Measurements from ENCODE around the gene DNAH1. TPM values are rescaled to one million over a fixed set of nuclear protein-coding genes. Genes with fewer than 3 reads are reported as not detected.
"Not testable (repeated sequence)": the region's sequence is repeated elsewhere in the genome, so short reads cannot be mapped to it uniquely, and the experiment has no call there.

Gene DNAH1
- total RNA-seq, 1 experiment from 2014 or later: 3.3 TPM

DNA sequence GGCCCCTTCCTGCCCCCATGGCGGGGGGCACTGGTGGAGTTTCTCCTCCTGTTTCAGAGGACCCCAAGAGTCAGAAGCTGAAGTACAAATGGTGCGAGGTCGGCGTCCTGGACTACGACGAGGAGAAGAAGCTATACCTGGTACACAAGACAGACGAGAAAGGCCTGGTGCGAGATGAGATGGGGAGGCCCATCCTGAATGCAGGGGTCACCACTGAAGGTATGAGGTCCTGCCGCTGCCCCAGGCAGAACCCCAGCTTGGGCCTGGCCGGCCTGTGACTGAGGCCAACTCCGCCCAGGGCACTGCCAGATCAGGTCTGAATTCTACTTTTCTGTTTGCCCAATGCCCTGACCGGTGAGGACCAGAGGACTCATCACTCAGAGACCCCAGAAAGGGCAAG is 15.0 kb downstream of the DNAH1 start:
- no peak for DNase-seq (ENCODE audit: extremely low read depth, low read depth)

DNA sequence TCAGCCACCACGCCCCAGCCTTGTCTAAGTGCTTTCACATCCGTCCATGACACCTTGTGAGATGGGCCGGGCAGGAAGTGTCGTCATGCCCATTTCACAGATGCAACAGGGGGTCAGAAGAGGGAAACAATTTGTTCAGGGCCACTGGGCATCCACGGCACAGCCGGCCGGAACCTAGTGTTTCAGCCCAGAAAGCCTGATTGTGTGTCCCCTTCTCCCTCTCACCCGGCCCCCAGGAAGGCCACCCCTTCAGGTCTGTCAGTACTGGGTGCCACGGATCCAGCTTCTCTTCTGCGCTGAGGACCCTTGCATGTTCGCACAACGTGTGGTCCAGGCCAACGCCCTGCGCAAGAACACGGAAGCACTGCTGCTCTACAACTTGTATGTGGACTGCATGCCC is 15.8 kb downstream of the DNAH1 start:
- no peak for DNase-seq (ENCODE audit: extremely low read depth, low read depth)

DNA sequence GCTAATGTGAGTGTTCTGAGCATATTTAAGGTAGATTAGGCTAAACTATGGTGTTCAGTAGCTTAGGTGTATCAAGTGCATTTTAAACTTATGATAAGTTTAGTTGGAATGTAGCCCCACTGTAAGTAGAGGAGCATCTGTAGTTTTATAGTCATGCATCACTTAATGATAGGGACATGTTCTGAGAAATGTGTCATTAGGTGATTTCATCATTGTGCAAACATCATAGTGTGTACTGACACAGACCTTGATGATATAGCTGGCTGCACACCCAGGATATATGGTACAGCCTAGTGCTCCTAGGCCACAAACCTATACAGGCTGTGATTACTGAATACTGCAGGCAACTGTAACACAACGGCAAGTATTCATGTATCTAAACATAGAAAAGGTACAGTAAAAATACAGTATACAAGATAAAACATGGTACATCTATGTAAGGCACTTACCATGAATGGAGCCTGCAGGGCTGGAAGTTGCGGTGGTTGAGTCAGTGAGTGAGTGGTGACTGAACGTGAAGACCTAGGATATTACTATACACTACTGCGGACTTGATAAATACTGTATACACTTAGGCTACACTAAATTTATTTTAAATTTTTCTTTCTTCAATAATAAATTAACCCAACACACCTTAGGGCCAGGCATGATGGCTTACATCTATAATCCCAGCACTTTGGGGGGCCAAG is 17.9 kb downstream of the DNAH1 start:
- no peak for DNase-seq (ENCODE audit: extremely low read depth, low read depth)

DNA sequence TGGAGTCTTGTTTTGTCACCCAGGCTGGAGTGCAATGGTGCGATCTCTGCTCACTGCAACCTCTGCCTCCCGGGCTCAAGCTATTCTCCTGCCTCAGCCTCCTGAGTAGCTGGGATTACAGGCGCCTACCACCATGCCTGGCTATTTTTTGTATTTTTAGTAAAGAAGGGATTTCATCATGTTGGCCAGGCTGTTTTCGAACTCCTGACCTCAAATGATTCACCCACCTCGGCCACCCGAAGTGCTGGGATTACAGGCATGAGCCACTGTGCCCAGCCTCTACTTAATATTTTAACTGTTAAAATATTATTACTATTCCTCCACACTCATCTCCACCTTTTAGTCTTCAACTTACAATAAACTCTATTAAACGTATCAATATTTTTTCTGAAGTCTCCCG is 22.0 kb downstream of the DNAH1 start:
- not testable (repeated sequence) for DNase-seq (ENCODE audit: extremely low read depth, low read depth)

DNA sequence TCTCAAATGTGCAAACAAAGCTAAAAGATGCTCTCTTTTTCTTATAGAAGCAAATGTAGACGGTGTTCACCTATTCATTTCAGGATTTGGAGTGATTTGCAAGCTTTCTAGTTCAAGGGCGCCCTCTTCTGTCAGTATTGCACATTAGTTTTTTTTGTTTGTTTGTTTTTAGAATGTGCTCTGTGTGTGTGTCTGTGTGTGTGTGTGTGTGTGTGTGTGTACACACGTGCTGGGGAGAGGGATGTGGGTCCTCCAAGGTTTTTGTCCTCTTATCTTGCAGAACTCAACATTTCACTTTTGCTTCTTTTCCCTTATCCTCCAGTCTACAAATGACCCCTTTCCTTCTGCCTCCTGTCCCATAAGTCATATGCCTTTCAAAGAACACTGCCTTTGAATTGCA is 23.5 kb downstream of the DNAH1 start:
- DNase-seq (ENCODE audit: extremely low read depth, low read depth): peak; percentile 69

DNA sequence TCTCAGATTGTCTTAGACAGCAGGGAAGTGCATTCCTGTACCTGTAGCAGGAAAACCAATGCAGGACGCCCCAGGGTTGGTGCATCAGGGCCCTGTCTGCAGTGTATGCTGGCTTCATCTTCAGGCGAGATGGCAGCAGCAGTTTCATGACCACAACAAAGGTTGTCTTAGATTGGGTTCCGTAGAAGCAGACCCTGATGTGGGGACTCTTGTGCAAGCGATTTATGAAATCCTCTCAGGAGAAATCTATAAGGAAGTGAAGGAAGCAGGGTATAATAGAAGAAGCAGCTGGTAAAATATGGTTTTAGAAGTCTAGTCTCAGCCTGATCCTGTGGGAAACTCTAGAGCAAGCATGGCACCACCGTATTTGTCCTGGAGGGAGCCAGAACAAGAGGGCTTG is 25.0 kb downstream of the DNAH1 start:
- DNase-seq (ENCODE audit: extremely low read depth, low read depth): no peak

DNA sequence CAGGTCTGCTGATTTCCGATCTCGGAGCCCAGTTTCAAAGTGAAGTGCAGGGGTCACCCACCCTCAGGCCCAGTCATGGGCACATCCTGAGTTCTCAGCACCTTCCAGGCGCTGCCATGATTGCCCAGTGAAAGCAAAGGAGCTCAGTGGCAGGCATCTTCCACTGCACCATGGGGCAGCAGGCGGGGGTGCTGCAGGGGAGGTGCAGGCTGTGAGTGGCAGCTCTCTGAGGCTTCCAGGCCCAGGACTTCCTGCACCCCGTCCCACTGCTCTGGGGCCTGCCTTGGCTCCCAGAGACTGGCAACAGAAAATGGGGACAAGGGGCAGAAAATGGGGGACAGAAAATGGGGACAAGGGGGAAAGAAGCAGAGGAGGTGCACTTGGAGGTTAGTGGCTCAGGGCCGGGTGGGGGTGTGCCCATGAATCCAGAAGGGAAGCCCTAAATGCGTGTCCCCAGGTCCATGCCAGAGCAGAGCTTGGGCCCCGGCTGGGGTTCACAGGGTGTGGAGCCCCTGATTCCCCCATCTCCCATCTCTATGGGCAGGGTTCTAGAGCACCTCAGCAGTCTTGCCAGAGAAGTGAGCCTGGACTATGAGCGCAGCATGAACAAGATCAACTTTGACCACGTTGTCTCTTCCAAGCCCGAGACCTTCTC is 28.0 kb downstream of the DNAH1 start:
- no peak for DNase-seq (ENCODE audit: extremely low read depth, low read depth)

DNA sequence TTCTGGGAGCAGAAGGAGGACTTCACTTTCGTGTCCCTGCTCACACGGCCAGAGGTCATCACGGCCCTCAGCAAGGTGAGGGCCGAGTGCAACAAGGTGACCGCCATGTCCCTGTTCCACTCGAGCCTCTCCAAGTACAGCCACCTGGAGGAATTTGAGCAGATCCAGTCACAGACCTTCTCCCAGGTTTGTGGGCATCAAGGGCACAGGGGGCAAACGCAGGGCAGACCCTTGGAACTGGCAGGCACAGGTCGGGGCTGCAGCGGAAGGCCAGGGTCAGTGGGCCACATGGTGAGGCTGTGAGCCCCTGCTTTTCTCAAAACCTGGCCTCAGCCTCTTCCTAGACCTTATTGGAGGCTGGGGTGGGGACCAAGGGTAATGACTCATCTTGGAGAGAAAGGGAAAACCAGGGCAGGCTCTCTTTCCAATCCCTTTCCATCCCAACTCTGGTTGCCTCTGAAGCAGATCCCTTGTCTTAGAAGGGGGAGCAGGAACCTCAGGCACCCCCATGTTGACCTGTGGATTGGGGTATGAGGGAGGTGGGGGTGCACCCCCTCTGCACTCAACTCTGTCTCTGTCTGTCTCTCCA is 29.5 kb downstream of the DNAH1 start:
- no peak for DNase-seq (ENCODE audit: extremely low read depth, low read depth)

DNA sequence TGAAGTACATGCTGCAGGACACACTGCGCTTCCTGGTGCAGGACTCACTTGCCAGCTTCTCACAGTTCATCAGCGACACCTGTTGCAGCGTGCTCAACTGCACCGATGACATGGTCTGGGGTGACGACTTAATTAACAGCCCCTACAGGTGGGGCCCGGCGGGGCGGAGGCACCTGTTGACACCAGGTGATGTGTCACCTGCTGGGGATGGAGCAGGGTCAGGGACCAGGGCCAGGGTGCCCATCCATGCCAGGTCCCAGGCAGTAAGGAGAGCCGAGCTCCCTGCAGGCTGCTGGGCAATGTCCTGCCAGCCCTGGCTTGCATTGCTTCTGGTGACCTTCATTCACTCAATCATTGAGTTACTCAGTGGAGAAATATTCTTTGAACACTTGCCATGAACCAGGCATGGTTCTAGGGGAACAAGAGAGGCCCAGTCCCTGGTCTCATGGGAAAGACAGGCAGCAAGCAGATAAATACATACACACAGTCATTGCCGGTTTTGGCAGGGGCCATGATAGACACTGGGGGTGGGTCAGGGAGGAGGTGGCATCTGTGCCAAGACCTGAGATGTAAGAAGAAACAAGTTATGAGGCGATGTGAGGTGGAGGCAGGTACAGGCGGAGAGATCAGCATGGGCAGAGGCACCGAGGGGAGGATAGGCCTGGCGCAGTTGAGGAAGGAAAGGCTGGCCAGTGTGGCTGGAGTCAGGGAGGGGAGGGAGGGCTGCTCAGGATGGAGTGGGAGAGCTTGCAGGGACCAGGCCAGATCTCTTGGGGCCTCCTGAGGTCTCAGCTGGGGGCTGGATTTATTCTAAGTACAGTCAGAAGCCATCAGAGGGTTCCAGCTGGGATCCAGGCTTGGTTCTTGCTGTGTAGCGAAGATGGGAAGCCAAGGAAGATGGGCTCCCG is 30.8 kb downstream of the DNAH1 start:
- DNase-seq (ENCODE audit: extremely low read depth, low read depth): no peak

DNA sequence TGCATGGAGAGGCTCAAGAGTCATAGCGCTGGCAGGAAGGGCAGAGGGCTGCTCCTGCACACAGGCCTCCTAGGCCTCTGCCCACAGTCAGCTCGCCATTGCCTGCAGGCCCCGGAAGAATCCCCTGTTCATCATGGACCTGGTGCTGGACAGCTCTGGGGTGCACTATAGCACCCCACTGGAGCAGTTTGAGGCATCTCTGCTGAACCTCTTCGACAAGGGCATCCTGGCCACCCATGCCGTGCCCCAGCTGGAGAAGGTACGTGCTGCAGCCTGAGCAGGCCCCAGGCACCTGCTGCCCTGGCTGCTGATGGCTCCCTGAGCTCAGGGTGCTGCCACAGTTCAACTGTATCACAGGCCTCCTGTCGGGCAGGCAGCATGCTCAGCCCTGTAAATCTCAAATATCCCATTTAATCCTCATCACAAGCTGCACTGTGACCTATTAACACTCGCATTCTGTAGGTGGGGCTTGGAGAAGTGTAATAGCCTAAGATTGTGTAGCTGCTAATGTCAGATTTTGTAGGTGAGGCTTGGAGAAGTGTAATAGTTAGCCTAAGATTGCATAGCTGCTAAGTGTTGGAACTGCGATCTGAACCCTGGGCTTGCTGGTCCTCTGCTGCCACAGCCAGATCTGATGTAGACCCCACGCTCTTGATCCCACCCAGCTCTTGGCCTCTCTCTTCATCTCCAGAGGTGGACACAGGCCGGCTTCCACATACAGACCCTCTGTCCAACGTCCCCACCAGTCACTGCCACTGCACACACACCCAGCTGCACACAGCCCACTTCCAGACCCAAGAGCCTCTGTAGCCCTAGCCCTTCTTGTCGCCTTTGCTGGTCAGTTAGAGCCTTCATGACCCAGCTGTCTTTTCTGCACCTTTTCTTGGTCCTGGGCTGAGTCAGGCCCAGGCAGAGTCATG is 31.9 kb downstream of the DNAH1 start:
- DNase-seq (ENCODE audit: extremely low read depth, low read depth): no peak

DNA sequence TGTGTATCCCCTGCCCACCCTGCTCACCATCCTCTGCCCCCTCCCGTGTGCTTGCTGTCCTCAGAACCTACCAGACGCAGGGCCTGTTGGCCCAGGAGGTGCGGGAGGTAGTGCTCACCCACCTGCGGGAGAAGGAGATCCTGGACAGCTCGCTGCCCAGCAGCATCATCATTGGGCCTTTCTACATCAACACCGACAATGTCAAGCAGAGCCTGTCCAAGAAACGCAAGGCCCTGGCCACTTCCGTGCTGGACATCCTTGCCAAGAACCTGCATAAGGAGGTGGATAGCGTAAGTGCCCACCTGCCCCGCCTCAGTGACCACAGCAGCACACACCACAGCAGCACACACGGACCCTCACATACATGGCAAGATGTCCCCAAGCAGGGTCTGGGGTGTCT is 33.0 kb downstream of the DNAH1 start:
- DNase-seq (ENCODE audit: extremely low read depth, low read depth): no peak

DNA sequence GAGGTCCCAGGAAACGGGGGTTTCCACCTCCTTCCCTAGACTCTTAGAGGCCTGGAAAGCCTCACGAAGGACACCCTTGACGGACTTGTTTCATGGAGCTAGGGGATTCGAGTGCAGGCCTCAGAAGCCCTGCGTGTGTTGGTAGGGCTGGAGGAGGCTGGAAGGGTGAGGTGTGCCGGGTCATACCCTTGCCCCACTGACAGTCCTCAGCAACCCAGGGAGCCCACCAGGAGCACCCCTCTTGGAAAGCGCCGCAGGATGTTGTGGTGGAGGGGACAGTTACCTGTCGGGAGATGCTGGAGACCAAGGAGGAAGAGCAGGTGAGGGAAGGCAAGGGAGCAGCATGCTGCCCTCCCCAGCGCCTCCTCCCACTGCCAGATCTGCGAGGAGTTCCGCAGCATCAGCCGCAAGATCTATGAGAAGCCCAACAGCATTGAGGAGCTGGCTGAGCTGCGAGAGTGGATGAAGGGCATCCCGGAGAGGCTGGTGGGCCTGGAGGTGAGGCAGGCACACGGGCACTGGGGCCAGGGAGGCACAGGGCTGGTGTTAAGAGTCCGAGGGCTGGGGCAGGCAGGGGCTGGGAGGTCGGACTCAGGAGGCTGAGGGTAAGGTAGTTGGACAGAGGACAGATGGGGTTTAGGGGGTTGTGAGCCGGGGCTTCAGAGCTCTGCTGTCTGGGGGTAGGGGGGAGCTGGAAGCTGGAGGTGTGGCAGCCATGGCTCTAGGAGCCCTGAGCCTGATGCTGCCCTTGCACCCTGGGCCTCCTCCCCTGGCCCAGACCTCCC is 33.7 kb downstream of the DNAH1 start:
- DNase-seq (ENCODE audit: extremely low read depth, low read depth): no peak

DNA sequence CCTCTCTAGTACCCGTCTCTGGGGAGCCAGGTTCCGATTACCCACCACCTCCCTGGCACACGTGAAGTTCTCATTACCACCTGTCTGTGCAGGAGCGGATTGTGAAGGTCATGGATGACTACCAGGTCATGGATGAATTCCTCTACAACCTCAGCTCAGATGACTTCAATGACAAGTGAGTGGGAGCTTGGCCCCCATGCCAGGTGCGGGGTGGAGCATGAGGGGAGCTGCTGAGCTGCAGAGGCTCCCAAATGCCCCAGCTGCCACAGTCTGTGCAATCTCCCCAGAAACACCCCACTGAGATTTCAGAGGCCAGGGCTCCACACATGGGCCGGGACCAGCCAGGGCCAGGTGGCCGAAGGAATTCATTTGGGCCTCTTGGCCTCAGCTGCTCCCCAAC is 34.3 kb downstream of the DNAH1 start:
- no peak for DNase-seq (ENCODE audit: extremely low read depth, low read depth)

DNA sequence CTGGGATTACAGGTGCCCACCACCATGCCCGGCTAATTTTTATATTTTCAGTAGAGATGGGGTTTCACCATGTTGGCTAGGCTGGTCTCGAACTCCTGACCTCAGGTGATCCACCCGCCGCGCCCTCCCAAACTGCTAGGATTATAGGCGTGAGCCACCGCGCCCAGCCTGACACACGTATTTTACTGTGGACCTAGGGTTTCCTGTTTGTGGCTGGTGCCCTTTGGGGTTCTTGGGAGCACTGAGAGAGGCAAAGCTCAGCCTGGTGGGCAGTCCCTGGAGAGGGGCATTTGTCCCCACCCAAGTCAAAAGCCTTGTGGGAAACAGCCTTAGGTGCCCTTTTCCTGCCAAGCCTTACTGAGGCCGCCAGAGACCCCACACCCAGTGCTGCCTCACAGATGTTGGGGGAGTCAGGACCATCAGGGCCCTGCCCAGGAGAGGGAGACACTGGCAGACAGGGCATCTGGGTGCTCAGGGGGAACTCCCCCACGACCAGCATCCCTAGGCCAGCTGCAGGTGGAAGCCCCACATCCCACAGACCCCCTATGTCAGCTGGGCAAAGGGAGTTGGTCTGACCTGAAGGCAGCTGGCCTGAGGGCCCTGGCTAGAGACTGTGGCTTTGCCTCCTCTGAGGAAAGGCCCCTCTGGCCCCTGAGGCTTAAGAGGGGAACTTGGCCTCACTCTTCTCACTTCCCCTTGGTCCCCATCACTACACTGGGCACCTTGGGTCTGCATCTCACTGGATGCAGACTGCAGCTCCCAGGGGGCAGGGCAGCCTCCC is 35.1 kb downstream of the DNAH1 start:
- DNase-seq (ENCODE audit: extremely low read depth, low read depth): no peak

DNA sequence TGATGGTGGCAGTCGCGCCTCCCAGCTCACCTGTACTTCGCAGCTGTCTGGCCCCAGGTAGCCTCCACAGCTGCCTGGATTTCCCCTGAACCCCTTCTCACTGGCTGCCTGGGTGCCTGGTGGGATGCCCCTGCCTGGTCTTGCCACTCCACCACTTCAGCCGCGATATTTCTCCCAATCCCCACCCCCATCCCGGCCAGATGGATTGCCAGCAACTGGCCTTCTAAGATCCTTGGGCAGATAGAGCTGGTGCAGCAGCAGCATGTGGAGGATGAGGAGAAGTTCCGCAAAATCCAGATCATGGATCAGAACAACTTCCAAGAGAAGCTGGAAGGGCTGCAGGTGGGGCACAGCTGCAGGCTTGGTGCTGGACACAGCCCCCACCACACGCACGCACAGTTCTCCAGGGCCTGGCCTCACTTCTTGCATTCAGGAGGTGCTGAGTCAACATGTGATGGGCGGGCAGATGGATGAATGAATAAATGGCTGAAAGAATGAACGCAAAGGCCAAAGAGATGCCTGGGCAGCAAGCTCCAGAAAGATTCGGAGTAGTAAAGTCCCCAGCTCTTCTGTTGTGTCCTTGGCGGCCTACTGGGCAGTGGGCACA is 35.7 kb downstream of the DNAH1 start:
- no peak for DNase-seq (ENCODE audit: extremely low read depth, low read depth)

DNA sequence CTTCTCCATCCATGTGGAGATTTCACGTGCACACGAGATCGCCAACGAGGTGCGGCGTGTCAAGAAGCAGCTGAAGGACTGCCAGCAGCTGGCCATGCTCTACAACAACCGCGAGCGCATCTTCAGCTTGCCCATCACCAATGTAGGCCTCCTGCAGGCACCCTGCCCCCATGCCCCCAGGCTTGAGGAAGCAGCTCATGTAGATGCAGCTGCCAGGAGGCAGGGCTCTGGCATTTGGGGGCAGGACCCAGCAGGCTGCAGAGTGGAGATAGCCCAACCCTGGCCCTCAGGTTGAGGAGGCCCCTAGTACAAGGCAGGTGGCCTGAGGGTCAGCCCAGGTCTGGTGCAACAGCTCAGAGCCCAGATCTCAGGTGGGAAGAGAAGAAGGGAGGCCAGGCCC is 36.4 kb downstream of the DNAH1 start:
- no peak for DNase-seq (ENCODE audit: extremely low read depth, low read depth)

DNA sequence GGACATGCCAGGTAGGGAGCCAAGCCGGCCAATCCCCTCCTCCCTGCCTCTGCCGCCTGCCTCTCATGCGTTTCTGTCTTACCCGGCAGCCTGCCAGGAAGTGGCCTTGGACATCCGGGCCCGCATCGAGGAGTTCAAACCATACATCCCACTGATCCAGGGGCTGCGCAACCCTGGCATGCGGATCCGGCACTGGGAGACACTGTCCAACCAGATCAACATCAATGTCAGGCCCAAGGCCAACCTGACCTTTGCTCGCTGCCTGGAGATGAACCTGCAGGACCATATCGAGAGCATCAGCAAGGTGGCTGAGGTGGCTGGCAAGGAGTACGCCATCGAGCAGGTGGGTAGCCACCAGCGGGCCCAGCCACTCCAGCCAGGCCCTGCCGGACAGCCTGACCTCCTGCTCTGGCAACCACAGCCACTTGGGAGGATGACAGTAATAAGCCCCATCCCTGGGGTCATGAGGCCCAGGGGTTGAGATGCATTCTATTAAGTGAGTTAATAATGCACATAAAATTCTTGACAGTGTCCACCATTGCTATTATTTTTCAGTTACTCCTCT is 37.3 kb downstream of the DNAH1 start:
- DNase-seq (ENCODE audit: extremely low read depth, low read depth): no peak

DNA sequence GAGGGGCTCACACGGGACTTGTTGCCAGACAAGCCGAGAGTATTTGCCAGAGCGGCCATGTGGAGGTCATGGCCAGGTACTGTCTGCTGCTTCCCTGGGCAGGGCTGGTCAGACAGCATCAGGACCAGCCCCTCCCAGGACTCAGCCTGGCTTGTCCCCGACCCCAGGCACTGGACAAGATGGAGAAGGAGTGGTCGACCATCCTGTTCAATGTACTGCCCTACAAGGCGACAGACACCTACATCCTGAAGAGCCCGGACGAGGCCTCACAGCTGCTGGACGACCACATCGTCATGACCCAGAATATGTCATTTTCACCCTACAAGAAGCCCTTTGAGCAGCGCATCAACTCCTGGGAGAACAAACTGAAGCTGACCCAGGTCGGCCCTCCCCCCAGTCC is 38.6 kb downstream of the DNAH1 start:
- DNase-seq (ENCODE audit: extremely low read depth, low read depth): no peak
